Transverse colon (tissue), 4 donors: ENCODE results near the gene CNNM2. TPM values are rescaled to one million over a fixed set of nuclear protein-coding genes. Genes with fewer than 3 reads are reported as not detected.

Experiments
- DNase-seq: peaks from one replicate; pipeline ENCODE4 v3.0.0-alpha.2; 2019
- H3K27ac ChIP-seq, 4 donors: fragments of 200-600 bp; sonication (generic); 2 replicates each; pipeline ENCODE4 v1.5.1; 2016 to 2018; ENCODE audit warnings: inconsistent platforms in 4 of 4
- H3K27me3 ChIP-seq: fragments of 200-600 bp; sonication (generic); 2 replicates; pipeline ENCODE4 v1.5.1; 2017; ENCODE audit warnings: inconsistent platforms
- H3K36me3 ChIP-seq, 4 donors: fragments of 200-600 bp; sonication (generic); 2 replicates each; pipeline ENCODE4 v1.5.1; 2017 to 2019; ENCODE audit warnings: inconsistent platforms in 4 of 4
- H3K4me1 ChIP-seq, 4 donors: fragments of 200-600 bp; sonication (generic); 2 replicates each; pipeline ENCODE4 v1.5.1; 2017 to 2020; ENCODE audit warnings: inconsistent platforms in 4 of 4
- H3K4me3 ChIP-seq, 4 donors: fragments of 200-600 bp; sonication (generic); 1 replicate in 1 of 4; 2 replicates in 3 of 4; pipeline versions ENCODE4 v1.5.1 to v1.6.1; 2017 to 2019; ENCODE audit warnings: inconsistent platforms in 4 of 4
- H3K9me3 ChIP-seq, 2 donors: fragments of 200-600 bp; sonication (generic); 2 replicates each; pipeline ENCODE4 v1.5.1; 2017 to 2019; ENCODE audit warnings: inconsistent platforms in 2 of 2
- CTCF ChIP-seq, 5 experiments: fragments of 200-600 bp in 3 of 5; fragments of 450-650 bp in 2 of 5; sonication (generic) in 3 of 5; IDR thresholded peaks; 1 replicate in 2 of 5; 2 replicates in 3 of 5; pipeline ENCODE4 v1.5.1; 2016 to 2017; ENCODE audit warnings: antibody characterized with exemption in 5 of 5, inconsistent platforms in 3 of 5, mild to moderate bottlenecking in 2 of 5, moderate library complexity in 1 of 5
- EP300 ChIP-seq: sonication (generic); formaldehyde crosslinking; IDR thresholded peaks from one replicate; pipeline ENCODE4 v1.6.1; 2017; ENCODE audit warnings: antibody characterized with exemption, low read depth
- POLR2A ChIP-seq: fragments of 450-650 bp; IDR thresholded peaks from one replicate; pipeline ENCODE4 v1.6.1; 2016; ENCODE audit warnings: antibody characterized with exemption, mild to moderate bottlenecking, moderate library complexity
- POLR2AphosphoS5 ChIP-seq, 3 donors: sonication (generic); formaldehyde crosslinking; IDR thresholded peaks; one replicate each; pipeline ENCODE4 v1.6.1; 2016; ENCODE audit warnings: antibody characterized with exemption in 3 of 3
- WGBS, 2 donors: methylation state at CpG; one replicate each; pipeline ENCODE4 v1.1.5; 2018; ENCODE audit warnings: low coverage in 1 of 2; 5-methylcytosine and 5-hydroxymethylcytosine counted together
- in situ Hi-C, 4 donors: fragments of 200-750 bp; cut with MboI; loops; one replicate each; pipeline versions ENCODE4 v1.15.0 to v1.15.1; 2017; ENCODE audit warnings: low sequenced_read_pairs in 3 of 4, low pct_ligation_motif_present in 1 of 4, low pct_unique_long_range_greater_than_20kb in 1 of 4
- intact Hi-C: fragments of 100-400 bp; cut with DNase I; formaldehyde crosslinking; loops from one replicate; pipeline ENCODE4 v1.15.1; 2023; ENCODE audit warnings: low total_unique reads
- total RNA-seq, 4 donors: library from RNA; depleted of rRNA; stranded (reverse); fragments of >200 nt; gene quantifications; one replicate each; pipeline ENCODE4 v1.1.0, GENCODE V29; 2016

CNNM2 gene
- total RNA-seq = 100 to 1,000 TPM in 2 of 4 donors, 10 to 100 TPM in 2; 48.0 to 144 (median 100) TPM

GRCh38 chr10:102917962-102918816 lies at the start of gene CNNM2:
Gene CNNM2 (plus strand): TSS chr10:102918294. CDS start chr10:102918481, 187 bp downstream.
- intact Hi-C loops (loop anchor here (5.0 kb wide), 1 partner anchor 324 kb away; no protein-coding TSS in a partner anchor), in situ Hi-C loops (loop anchor here (5.0 to 25.0 kb wide), 5 partner anchors 147 to 327 kb away; partner anchors contain the start of gene RPEL1 (in 3 of the 4))
- H3K36me3 ChIP-seq = no peaks in the 10 kb centered on the region
- H3K9me3 ChIP-seq = no peaks in the 10 kb centered on the region
- TF ChIP-seq POLR2A (peak; percentile 63), EP300 (no peak), CTCF (IDR thresholded peaks at IDR 0.05) (peak in 1 of 5 experiments; percentile 10), POLR2AphosphoS5 (IDR thresholded peaks at IDR 0.05) (peak; percentile 47 to 85 (median 72))
- H3K4me1 ChIP-seq = peaks cover 5 to 49% (median 34%) of the 10 kb centered on the region in 4 donors
- H3K27ac ChIP-seq = peak within 1 kb of the TSS; percentile 86 to 92 (median 92)
- no peaks in the 10 kb centered on the region for H3K27me3 ChIP-seq
- peak; percentile 100 for DNase-seq
- H3K4me3 ChIP-seq = peak within 1 kb of the TSS; percentile 71 to 94 (median 88)
- 1% methylated on average over 55 of the region's 80 CpGs; no CpG with 5 or more reads in 1 of the 2 donors for WGBS, 2 donors

- intact Hi-C loops (no loop called here), in situ Hi-C loops (no loop called here)
- Histone ChIP-seq H3K4me3 (peak overlapping the region in 3 of 4 donors; percentile 36 to 55 (median 43)), H3K27me3 (no peaks in the 10 kb centered on the region), H3K27ac (peak overlapping the region in 2 of 4 donors; percentile 41), H3K36me3 (peaks cover 0 to 2% (median under 1%) of the 10 kb centered on the region in 4 donors), H3K9me3 (no peaks in the 10 kb centered on the region), H3K4me1 (peaks cover 0 to 11% (median 5%) of the 10 kb centered on the region in 4 donors)
- no peak for DNase-seq
- 36 to 40% methylated on average over 5 of the region's 5 CpGs for WGBS, 2 donors
- no peak for TF ChIP-seq EP300
- no peak for TF ChIP-seq CTCF (IDR thresholded peaks at IDR 0.05)
- no peak for TF ChIP-seq POLR2A
- TF ChIP-seq POLR2AphosphoS5 (IDR thresholded peaks at IDR 0.05) = no peak
Observed at GRCh38 chr10:102868911-102869257, 49.2 kb upstream of the CNNM2 start.

GRCh38 chr10:102869258-102870198 lies 48.6 kb upstream of the CNNM2 start, which contains the start of gene AS3MT:
Gene AS3MT (plus strand): TSS chr10:102869470. CDS start chr10:102869593, 123 bp downstream.
- peak within 1 kb of the TSS; percentile 36 to 55 (median 40) for H3K4me3 ChIP-seq
- TF ChIP-seq POLR2AphosphoS5 (IDR thresholded peaks at IDR 0.05) (no peak), EP300 (no peak), POLR2A (no peak), CTCF (IDR thresholded peaks at IDR 0.05) (no peak)
- H3K27ac ChIP-seq = peak within 1 kb of the TSS in 3 of 4 donors; percentile 20 to 41 (median 41)
- in situ Hi-C loops (no loop called here), intact Hi-C loops (no loop called here)
- H3K27me3 ChIP-seq = no peaks in the 10 kb centered on the region
- 4 to 19% methylated on average over 10 to 43 of the region's 63 CpGs for WGBS, 2 donors
- DNase-seq = peak; percentile 22
- H3K9me3 ChIP-seq = no peaks in the 10 kb centered on the region
- H3K4me1 ChIP-seq = peaks cover 0 to 11% (median 5%) of the 10 kb centered on the region in 4 donors
- no peaks in the 10 kb centered on the region for H3K36me3 ChIP-seq
